ENCODE results near the gene CBX1. TPM values are rescaled to one million over a fixed set of nuclear protein-coding genes. Genes with fewer than 3 reads are reported as not detected.

Gene CBX1
- total and polyA plus RNA-seq, 2 of the 13 experiments (the other 11 are each of a cell fraction or from before 2014, with no cell fraction given), result 17.8 to 108 TPM

DNA sequence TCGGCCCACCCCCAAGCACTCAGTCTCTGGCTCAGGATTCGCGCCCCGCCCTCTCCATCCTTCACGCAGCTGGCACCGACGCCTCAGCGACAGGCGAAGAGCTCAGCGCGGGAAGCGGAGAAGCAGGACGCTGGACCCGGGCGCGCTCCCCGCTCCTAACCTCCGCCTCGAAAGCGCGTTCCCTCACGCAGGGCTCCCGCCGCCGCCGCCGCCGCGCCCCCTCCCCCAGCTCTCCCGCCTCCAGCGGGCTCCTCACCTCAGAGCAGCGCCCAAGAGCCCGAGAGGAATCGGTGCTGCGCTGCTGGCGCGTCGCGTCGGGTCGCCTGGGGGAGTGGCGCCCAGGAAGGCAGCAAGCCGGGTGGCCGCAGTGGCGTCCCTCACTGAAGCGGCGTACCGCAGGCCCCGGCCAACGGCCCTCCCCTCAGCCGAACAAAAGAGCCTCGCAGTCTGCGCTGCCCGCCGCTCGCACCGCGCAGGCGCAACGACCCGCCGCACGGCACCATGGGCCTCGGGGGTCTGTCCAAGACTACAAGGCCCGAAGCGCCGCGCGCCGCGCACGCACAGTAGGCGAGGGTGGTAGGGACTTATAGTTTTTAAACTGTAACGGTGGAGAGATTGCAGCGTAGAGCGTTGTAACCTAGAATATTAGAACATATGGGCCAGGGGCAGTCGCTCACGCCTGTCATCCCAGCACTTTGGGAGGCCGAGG lies at the start of gene CBX1 (continued):
- TF ChIP-seq, protein P1, sequence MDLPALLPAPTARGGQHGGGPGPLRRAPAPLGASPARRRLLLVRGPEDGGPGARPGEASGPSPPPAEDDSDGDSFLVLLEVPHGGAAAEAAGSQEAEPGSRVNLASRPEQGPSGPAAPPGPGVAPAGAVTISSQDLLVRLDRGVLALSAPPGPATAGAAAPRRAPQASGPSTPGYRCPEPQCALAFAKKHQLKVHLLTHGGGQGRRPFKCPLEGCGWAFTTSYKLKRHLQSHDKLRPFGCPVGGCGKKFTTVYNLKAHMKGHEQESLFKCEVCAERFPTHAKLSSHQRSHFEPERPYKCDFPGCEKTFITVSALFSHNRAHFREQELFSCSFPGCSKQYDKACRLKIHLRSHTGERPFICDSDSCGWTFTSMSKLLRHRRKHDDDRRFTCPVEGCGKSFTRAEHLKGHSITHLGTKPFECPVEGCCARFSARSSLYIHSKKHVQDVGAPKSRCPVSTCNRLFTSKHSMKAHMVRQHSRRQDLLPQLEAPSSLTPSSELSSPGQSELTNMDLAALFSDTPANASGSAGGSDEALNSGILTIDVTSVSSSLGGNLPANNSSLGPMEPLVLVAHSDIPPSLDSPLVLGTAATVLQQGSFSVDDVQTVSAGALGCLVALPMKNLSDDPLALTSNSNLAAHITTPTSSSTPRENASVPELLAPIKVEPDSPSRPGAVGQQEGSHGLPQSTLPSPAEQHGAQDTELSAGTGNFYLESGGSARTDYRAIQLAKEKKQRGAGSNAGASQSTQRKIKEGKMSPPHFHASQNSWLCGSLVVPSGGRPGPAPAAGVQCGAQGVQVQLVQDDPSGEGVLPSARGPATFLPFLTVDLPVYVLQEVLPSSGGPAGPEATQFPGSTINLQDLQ (CRISPR knock-in tag; IDR thresholded peaks at IDR 0.05), result no peak; the same call in 1 of the 2 replicates
- TF ChIP-seq PHB2 (IDR thresholded peaks at IDR 0.05; ENCODE audit: partially characterized antibody) (no peak), ZNF747 (CRISPR knock-in tag; IDR thresholded peaks at IDR 0.05; ENCODE audit: borderline replicate concordance) (peak; percentile 98), ZNF749 (CRISPR knock-in tag; IDR thresholded peaks at IDR 0.05; ENCODE audit: borderline replicate concordance) (0 out of 2 replicates have a peak, but pooled peaks have one; percentile 21), NKX3-1 (CRISPR knock-in tag; IDR thresholded peaks at IDR 0.05) (peak; percentile 65; the same call in 1 of the 2 replicates), CBFB (CRISPR knock-in tag; IDR thresholded peaks at IDR 0.05) (peak; percentile 67; the same call in 1 of the 2 replicates), JUN (CRISPR knock-in tag; IDR thresholded peaks at IDR 0.05) (no peak; the same call in 1 of the 2 replicates), KMT2B (CRISPR knock-in tag; IDR thresholded peaks at IDR 0.05) (peak; percentile 91), MTF2 (CRISPR knock-in tag; IDR thresholded peaks at IDR 0.05; ENCODE audit: borderline replicate concordance) (no peak; the same call in 1 of the 2 replicates), MTF1 (CRISPR knock-in tag; IDR thresholded peaks at IDR 0.05) (no peak), GATA4 (IDR thresholded peaks at IDR 0.05; ENCODE audit: borderline replicate concordance, low read depth) (no peak; the same call in 1 of the 2 replicates), ZNF207 (IDR thresholded peaks at IDR 0.05; ENCODE audit: borderline replicate concordance) (no peak), FLYWCH1 (CRISPR knock-in tag; IDR thresholded peaks at IDR 0.05) (no peak), ZNF33A (CRISPR knock-in tag; IDR thresholded peaks at IDR 0.05; ENCODE audit: borderline replicate concordance) (0 out of 2 replicates have a peak, but pooled peaks have one; percentile 73), SRF (IDR thresholded peaks at IDR 0.05; ENCODE audit: low read depth, low read length) (no peak), ZNF549 (CRISPR knock-in tag; IDR thresholded peaks at IDR 0.05) (peak; percentile 53; the same call in 1 of the 2 replicates), ZSCAN31 (CRISPR knock-in tag; IDR thresholded peaks at IDR 0.05; ENCODE audit: low read depth) (peak; percentile 89; the same call in 1 of the 2 replicates), EHMT2 (IDR thresholded peaks at IDR 0.05; ENCODE audit: borderline replicate concordance, low read depth, low read length) (no peak), SIN3B (IDR thresholded peaks at IDR 0.05; ENCODE audit: low read length) (no peak), ZNF282 (IDR thresholded peaks at IDR 0.05; ENCODE audit: partially characterized antibody) (no peak), EEA1 (CRISPR knock-in tag; IDR thresholded peaks at IDR 0.05; ENCODE audit: borderline replicate concordance) (0 out of 2 replicates have a peak, but pooled peaks have one; percentile 95), NCOR1 (IDR thresholded peaks at IDR 0.05; ENCODE audit: borderline replicate concordance, low read length) (no peak), MTA1 (CRISPR knock-in tag; IDR thresholded peaks at IDR 0.05; ENCODE audit: borderline replicate concordance) (peak; percentile 84; the same call in 1 of the 2 replicates), ZFX (CRISPR knock-in tag; IDR thresholded peaks at IDR 0.05; ENCODE audit: low read depth) (peak; percentile 95)
- TF ChIP-seq, protein P2, sequence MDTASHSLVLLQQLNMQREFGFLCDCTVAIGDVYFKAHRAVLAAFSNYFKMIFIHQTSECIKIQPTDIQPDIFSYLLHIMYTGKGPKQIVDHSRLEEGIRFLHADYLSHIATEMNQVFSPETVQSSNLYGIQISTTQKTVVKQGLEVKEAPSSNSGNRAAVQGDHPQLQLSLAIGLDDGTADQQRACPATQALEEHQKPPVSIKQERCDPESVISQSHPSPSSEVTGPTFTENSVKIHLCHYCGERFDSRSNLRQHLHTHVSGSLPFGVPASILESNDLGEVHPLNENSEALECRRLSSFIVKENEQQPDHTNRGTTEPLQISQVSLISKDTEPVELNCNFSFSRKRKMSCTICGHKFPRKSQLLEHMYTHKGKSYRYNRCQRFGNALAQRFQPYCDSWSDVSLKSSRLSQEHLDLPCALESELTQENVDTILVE (CRISPR knock-in tag; IDR thresholded peaks at IDR 0.05), result peak; percentile 94
- TF ChIP-seq, protein P3, sequence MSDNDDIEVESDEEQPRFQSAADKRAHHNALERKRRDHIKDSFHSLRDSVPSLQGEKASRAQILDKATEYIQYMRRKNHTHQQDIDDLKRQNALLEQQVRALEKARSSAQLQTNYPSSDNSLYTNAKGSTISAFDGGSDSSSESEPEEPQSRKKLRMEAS (IDR thresholded peaks at IDR 0.05), result peak; percentile 78
- TF ChIP-seq, protein P4, sequence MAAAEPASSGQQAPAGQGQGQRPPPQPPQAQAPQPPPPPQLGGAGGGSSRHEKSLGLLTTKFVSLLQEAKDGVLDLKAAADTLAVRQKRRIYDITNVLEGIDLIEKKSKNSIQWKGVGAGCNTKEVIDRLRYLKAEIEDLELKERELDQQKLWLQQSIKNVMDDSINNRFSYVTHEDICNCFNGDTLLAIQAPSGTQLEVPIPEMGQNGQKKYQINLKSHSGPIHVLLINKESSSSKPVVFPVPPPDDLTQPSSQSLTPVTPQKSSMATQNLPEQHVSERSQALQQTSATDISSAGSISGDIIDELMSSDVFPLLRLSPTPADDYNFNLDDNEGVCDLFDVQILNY (CRISPR knock-in tag; conservative IDR thresholded peaks at IDR 0.05), result peak; percentile 79
